Activated CD4-positive, alpha-beta T cell treated with anti-CD3 and anti-CD28 coated beads for 24 hours (primary cell): ENCODE measurements around the gene RHBDL2.
"Not testable (repeated sequence)": the region's sequence is repeated elsewhere in the genome, so short reads cannot be mapped to it uniquely, and the experiment has no call there.

ENCODE experiments used
- DNase-seq, 2 donors: peaks; one replicate each; pipeline ENCODE4 v3.0.0-alpha.2; 2020; ENCODE audit warnings: low read depth in 2 of 2

The RHBDL2 gene

GRCh38 chr1:38875811-38876210 is 65.8 kb downstream of the RHBDL2 start:
- no peak for DNase-seq

GRCh38 chr1:38873027-38873969 is 68.3 kb downstream of the RHBDL2 start, which contains the start of gene MYCBP:
Gene MYCBP, minus strand, starts transcription at chr1:38873348. Its CDS starts 43 bp downstream, at chr1:38873305.
- peak; percentile 93 to 94 for DNase-seq

GRCh38 chr1:38872401-38873026 is 69.1 kb downstream of the RHBDL2 start:
- no peak for DNase-seq

- DNase-seq: no peak
Measured at GRCh38 chr1:38870996-38871395, 70.6 kb downstream of the RHBDL2 start.

- no peak for DNase-seq
Measured at GRCh38 chr1:38867208-38867607, 74.4 kb downstream of the RHBDL2 start.

- DNase-seq: no peak
Measured at GRCh38 chr1:38865112-38865715, 76.4 kb downstream of the RHBDL2 start.

- no peak for DNase-seq
Measured at GRCh38 chr1:38860454-38860795, 81.2 kb downstream of the RHBDL2 start.

- peak; percentile 95 to 98 for DNase-seq
Measured at GRCh38 chr1:38859561-38860453, 81.8 kb downstream of the RHBDL2 start, which contains the start of gene RRAGC. Gene RRAGC, minus strand, starts transcription at chr1:38859772. Its CDS starts 126 bp downstream, at chr1:38859646.

- peak; percentile 30 to 36 for DNase-seq
Measured at GRCh38 chr1:38858833-38859560, 82.6 kb downstream of the RHBDL2 start.

- no peak for DNase-seq
Measured at GRCh38 chr1:38852780-38853179, 88.8 kb downstream of the RHBDL2 start.

- DNase-seq: no peak
Measured at GRCh38 chr1:38848071-38848470, 93.6 kb downstream of the RHBDL2 start.

GRCh38 chr1:38846210-38846609 is 95.4 kb downstream of the RHBDL2 start:
- no peak for DNase-seq

- DNase-seq: not testable (repeated sequence)
Measured at GRCh38 chr1:38845088-38845487, 96.5 kb downstream of the RHBDL2 start.

- no peak for DNase-seq
Measured at GRCh38 chr1:38840281-38840680, 101.3 kb downstream of the RHBDL2 start.

GRCh38 chr1:38839363-38839762 is 102.3 kb downstream of the RHBDL2 start:
- DNase-seq: no peak

- not testable (repeated sequence) for DNase-seq
Measured at GRCh38 chr1:38836316-38836715, 105.3 kb downstream of the RHBDL2 start.
